Measurements from ENCODE around the gene ZNF445.

Gene ZNF445

GRCh38 chr3:44454258-44454657 is 23.2 kb downstream of the ZNF445 start:
- TF ChIP-seq CTCF (IDR thresholded peaks at IDR 0.05; ENCODE audit: insufficient read depth, low read length): no peak
- no peak for DNase-seq (ENCODE audit: low read depth in 1 of 2, low spot score in 1 of 2)
- Histone ChIP-seq H3K4me3 (replicated peaks; ENCODE audit: insufficient read depth, low read length) (no peak overlapping the region), H3K27ac (replicated peaks) (no peak overlapping the region), H3K27me3 (ENCODE audit: insufficient read depth, poor library complexity, severe bottlenecking) (no peaks in the 10 kb centered on the region)

- no peaks in the 10 kb centered on the region for H3K27me3 ChIP-seq (ENCODE audit: insufficient read depth, poor library complexity, severe bottlenecking)
- DNase-seq (ENCODE audit: low read depth in 1 of 2, low spot score in 1 of 2): no peak
- H3K27ac ChIP-seq (replicated peaks): no peak overlapping the region
- no peak overlapping the region for H3K4me3 ChIP-seq (replicated peaks; ENCODE audit: insufficient read depth, low read length)
- TF ChIP-seq SPI1 (IDR thresholded peaks at IDR 0.05; ENCODE audit: borderline replicate concordance, low read depth) (no peak), REST (IDR thresholded peaks at IDR 0.05; ENCODE audit: insufficient replicate concordance, low read depth) (no peak), POLR2AphosphoS5 (IDR thresholded peaks at IDR 0.05; ENCODE audit: low read depth) (no peak), GABPA (IDR thresholded peaks at IDR 0.05; ENCODE audit: low read depth) (no peak), CTCF (IDR thresholded peaks at IDR 0.05; ENCODE audit: insufficient read depth, low read length) (no peak)
Measured at GRCh38 chr3:44451441-44451840, 26.0 kb downstream of the ZNF445 start.

GRCh38 chr3:44446929-44447328 is 30.5 kb downstream of the ZNF445 start:
- DNase-seq (ENCODE audit: low read depth in 1 of 2, low spot score in 1 of 2): no peak
- TF ChIP-seq SPI1 (IDR thresholded peaks at IDR 0.05; ENCODE audit: borderline replicate concordance, low read depth) (no peak), CTCF (IDR thresholded peaks at IDR 0.05; ENCODE audit: insufficient read depth, low read length) (no peak), REST (IDR thresholded peaks at IDR 0.05; ENCODE audit: insufficient replicate concordance, low read depth) (no peak), GABPA (IDR thresholded peaks at IDR 0.05; ENCODE audit: low read depth) (no peak), POLR2AphosphoS5 (IDR thresholded peaks at IDR 0.05; ENCODE audit: low read depth) (no peak)
- Histone ChIP-seq H3K27me3 (ENCODE audit: insufficient read depth, poor library complexity, severe bottlenecking) (no peaks in the 10 kb centered on the region), H3K27ac (replicated peaks) (no peak overlapping the region), H3K4me3 (replicated peaks; ENCODE audit: insufficient read depth, low read length) (no peak overlapping the region)

- DNase-seq (ENCODE audit: low read depth in 1 of 2, low spot score in 1 of 2): no peak
- H3K27me3 ChIP-seq (ENCODE audit: insufficient read depth, poor library complexity, severe bottlenecking): no peaks in the 10 kb centered on the region
- no peak overlapping the region for H3K4me3 ChIP-seq (replicated peaks; ENCODE audit: insufficient read depth, low read length)
- H3K27ac ChIP-seq (replicated peaks): no peak overlapping the region
- TF ChIP-seq SPI1 (IDR thresholded peaks at IDR 0.05; ENCODE audit: borderline replicate concordance, low read depth) (no peak), REST (IDR thresholded peaks at IDR 0.05; ENCODE audit: insufficient replicate concordance, low read depth) (no peak), CTCF (IDR thresholded peaks at IDR 0.05; ENCODE audit: insufficient read depth, low read length) (no peak), POLR2AphosphoS5 (IDR thresholded peaks at IDR 0.05; ENCODE audit: low read depth) (no peak), GABPA (IDR thresholded peaks at IDR 0.05; ENCODE audit: low read depth) (no peak)
Measured at GRCh38 chr3:44445786-44446185, 31.7 kb downstream of the ZNF445 start.
